K562 (cell line): ENCODE measurements around the gene TBXAS1. TPM values are rescaled to one million over a fixed set of nuclear protein-coding genes. Genes with fewer than 3 reads are reported as not detected.

ENCODE experiments used
- CBX8 ChIP-seq: fragments of 200-600 bp; sonication (generic); IDR thresholded peaks from 2 replicates; pipeline ENCODE4 v1.6.1; 2012; ENCODE audit warnings: borderline replicate concordance, mixed run types, low read depth, mild to moderate bottlenecking, moderate library complexity, mixed read lengths, low read length, control low read depth, inconsistent platforms; ENCODE audit not compliant: poor library complexity, severe bottlenecking; ENCODE audit errors: extremely low read depth
- EHMT2 ChIP-seq: fragments of 450-650 bp; IDR thresholded peaks from 2 replicates; pipeline ENCODE4 v1.6.1; 2018; ENCODE audit warnings: antibody characterized with exemption
- ELF1 ChIP-seq: fragments of 200-800 bp; sonication (Bioruptor generic); IDR thresholded peaks from 2 replicates; pipeline ENCODE4 v1.6.1; 2016; ENCODE audit warnings: missing genetic modification characterization, missing compliant biosample characterization
- FOXJ3 ChIP-seq: sonication (generic); formaldehyde crosslinking; IDR thresholded peaks from 2 replicates; pipeline ENCODE4 v1.4.0; 2020; ENCODE audit warnings: mild to moderate bottlenecking, missing genetic modification reagents
- FOXM1 ChIP-seq, 2 experiments: fragments of 450-650 bp in 1 of 2; sonication (generic) in 1 of 2; formaldehyde crosslinking in 1 of 2; IDR thresholded peaks; 2 replicates each; pipeline versions ENCODE4 v1.6.1 to v1.9.0; 2017 to 2022; ENCODE audit warnings: low read depth in 2 of 2, mild to moderate bottlenecking in 2 of 2, missing genetic modification reagents in 1 of 2, moderate library complexity in 1 of 2
- HDAC6 ChIP-seq: IDR thresholded peaks from 2 replicates; pipeline ENCODE4 v1.6.1; 2012; ENCODE audit warnings: low read depth, mild to moderate bottlenecking, control low read depth, inconsistent platforms, low read length, moderate library complexity
- HLTF ChIP-seq: fragments of 450-650 bp; IDR thresholded peaks from 2 replicates; pipeline ENCODE4 v1.6.1; 2016
- PHTF2 ChIP-seq: fragments of 250-450 bp; sonication (Bioruptor Pico); IDR thresholded peaks from 2 replicates; pipeline ENCODE4 v1.5.0; 2021; ENCODE audit warnings: mild to moderate bottlenecking
- PTTG1 ChIP-seq: fragments of 450-650 bp; IDR thresholded peaks from 2 replicates; pipeline ENCODE4 v1.6.1; 2016; ENCODE audit warnings: low read depth, mild to moderate bottlenecking, missing genetic modification characterization, missing compliant biosample characterization
- RB1 ChIP-seq: fragments of 450-650 bp; IDR thresholded peaks from 2 replicates; pipeline ENCODE4 v1.6.1; 2017; ENCODE audit warnings: low read depth, mild to moderate bottlenecking
- TBL1XR1 ChIP-seq, 2 experiments: IDR thresholded peaks; 2 replicates each; pipeline ENCODE4 v1.6.1; 2012; ENCODE audit warnings: improper control_type of control experiment in 2 of 2, low read length in 2 of 2, mild to moderate bottlenecking in 1 of 2
- TCF7L2 ChIP-seq: fragments of 150-350 bp; IDR thresholded peaks from 2 replicates; pipeline ENCODE4 v1.6.1; 2016; ENCODE audit warnings: low read depth, mild to moderate bottlenecking, low read length, moderate library complexity
- TGIF2 ChIP-seq: sonication (generic); formaldehyde crosslinking; IDR thresholded peaks from 2 replicates; pipeline ENCODE4 v1.8.1; 2022; ENCODE audit warnings: mild to moderate bottlenecking, missing genetic modification reagents, moderate library complexity
- XRCC5 ChIP-seq: fragments of 200-400 bp; formaldehyde crosslinking; IDR thresholded peaks from 2 replicates; pipeline ENCODE4 v1.6.1; 2017; ENCODE audit warnings: low read depth, mild to moderate bottlenecking, low read length
- ZBTB8A ChIP-seq: fragments of 450-650 bp; IDR thresholded peaks from 2 replicates; pipeline ENCODE4 v1.6.1; 2018; ENCODE audit warnings: mild to moderate bottlenecking, moderate library complexity; ENCODE audit not compliant: partially characterized antibody
- ZFP30 ChIP-seq: fragments of 250-450 bp; sonication (Bioruptor Pico); IDR thresholded peaks from 2 replicates; pipeline ENCODE4 v1.8.0; 2022; ENCODE audit warnings: moderate library complexity, mild to moderate bottlenecking, inconsistent platforms, borderline replicate concordance
- ZNF280B ChIP-seq: fragments of 250-450 bp; sonication (Bioruptor Pico); IDR thresholded peaks from 2 replicates; pipeline ENCODE4 v1.5.1; 2021; ENCODE audit warnings: mild to moderate bottlenecking
- ZNF584 ChIP-seq: fragments of 200-800 bp; sonication (Bioruptor generic); IDR thresholded peaks from 2 replicates; pipeline ENCODE4 v1.6.1; 2016; ENCODE audit warnings: low read depth, mild to moderate bottlenecking, missing genetic modification characterization, missing compliant biosample characterization
- ZNF668 ChIP-seq: fragments of 250-450 bp; sonication (Bioruptor Pico); IDR thresholded peaks from 2 replicates; pipeline ENCODE4 v1.8.0; 2022; ENCODE audit warnings: mild to moderate bottlenecking, inconsistent platforms
- polyA plus RNA-seq, 8 experiments: library from polyadenylated mRNA; depleted of rRNA in 4 of 8; stranded (reverse) in 5 of 8; unstranded in 3 of 8; fragments of >200 nt; fragmentation: Nextera tagmentation in 2 of 8; fragmentation: Illumina TruSeq in 1 of 8; extraction: Ambion mirVana in 2 of 8; extraction: Trizol in 1 of 8; gene quantifications; 2 replicates each; pipeline versions ENCODE4 v1.2.1 to v1.2.3, GENCODE V29; 2011 to 2014; ENCODE audit warnings: inconsistent platforms in 1 of 8, missing spikeins in 1 of 8
- total RNA-seq, 7 experiments: library from RNA; depleted of rRNA in 6 of 7; stranded (reverse); fragments of >200 nt in 6 of 7; fragmentation: Illumina TruSeq in 2 of 7; extraction: Trizol in 2 of 7; gene quantifications; 2 replicates each; pipeline versions ENCODE4 v1.2.1 to v1.2.3, GENCODE V29; 2011 to 2021; ENCODE audit warnings: low replicate concordance in 1 of 7
- TF ChIP-seq, protein P1 (sequence below): fragments of 150-350 bp; conservative IDR thresholded peaks from 2 replicates; pipeline ENCODE4 v1.6.1; 2014; ENCODE audit warnings: low read length
- TF ChIP-seq, protein P2 (sequence below): fragments of 250-450 bp; sonication (Bioruptor Pico); IDR thresholded peaks from 2 replicates; pipeline ENCODE4 v1.8.0; 2021; ENCODE audit warnings: mild to moderate bottlenecking, moderate library complexity
- TF ChIP-seq, protein P3 (sequence below): fragments of 450-650 bp; formaldehyde crosslinking; conservative IDR thresholded peaks from 2 replicates; pipeline ENCODE4 v1.4.0; 2022; ENCODE audit warnings: mild to moderate bottlenecking, missing genetic modification characterization

TBXAS1 gene
- total and polyA plus RNA-seq, 9 of the 15 experiments (the other 6 are each of a cell fraction or from before 2014, with no cell fraction given), result 1.1 to 8.3 (median 1.9) TPM

DNA sequence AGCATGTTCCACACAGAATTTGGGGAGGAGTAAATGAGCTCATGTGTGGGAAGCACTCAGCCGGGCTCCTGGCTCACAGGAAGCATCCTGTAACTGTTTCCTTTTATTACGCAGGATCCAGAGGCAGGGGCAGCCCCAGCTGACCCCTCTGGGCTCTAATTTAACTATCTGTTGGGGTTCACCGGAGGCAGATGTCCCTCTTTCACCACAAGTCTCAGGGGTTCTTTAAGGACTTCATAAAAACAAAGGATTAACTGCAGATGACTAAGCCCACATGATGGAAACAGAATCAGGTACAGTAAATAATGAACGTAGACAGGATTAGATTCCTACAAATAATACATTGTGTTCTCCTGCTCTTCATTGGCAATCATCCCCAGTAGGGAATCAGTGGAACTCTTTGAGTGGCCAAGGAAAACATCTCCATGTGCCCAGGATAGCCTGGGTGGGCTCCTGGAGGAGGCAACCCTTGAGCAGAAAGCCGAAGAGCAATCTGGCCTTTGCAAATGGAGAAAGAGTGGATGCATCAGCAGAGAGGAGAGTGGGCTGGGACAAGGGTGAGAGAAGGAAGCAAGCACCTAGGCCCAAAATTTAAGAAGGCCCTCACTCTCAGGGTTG is 24.6 kb downstream of the TBXAS1 start (continued):
- no peak for TF ChIP-seq ZNF668 (CRISPR knock-in tag)
- no peak for TF ChIP-seq HLTF
- TF ChIP-seq HDAC6, result no peak
- TF ChIP-seq PTTG1 (tag), result peak; percentile 80
- TF ChIP-seq, protein P1, sequence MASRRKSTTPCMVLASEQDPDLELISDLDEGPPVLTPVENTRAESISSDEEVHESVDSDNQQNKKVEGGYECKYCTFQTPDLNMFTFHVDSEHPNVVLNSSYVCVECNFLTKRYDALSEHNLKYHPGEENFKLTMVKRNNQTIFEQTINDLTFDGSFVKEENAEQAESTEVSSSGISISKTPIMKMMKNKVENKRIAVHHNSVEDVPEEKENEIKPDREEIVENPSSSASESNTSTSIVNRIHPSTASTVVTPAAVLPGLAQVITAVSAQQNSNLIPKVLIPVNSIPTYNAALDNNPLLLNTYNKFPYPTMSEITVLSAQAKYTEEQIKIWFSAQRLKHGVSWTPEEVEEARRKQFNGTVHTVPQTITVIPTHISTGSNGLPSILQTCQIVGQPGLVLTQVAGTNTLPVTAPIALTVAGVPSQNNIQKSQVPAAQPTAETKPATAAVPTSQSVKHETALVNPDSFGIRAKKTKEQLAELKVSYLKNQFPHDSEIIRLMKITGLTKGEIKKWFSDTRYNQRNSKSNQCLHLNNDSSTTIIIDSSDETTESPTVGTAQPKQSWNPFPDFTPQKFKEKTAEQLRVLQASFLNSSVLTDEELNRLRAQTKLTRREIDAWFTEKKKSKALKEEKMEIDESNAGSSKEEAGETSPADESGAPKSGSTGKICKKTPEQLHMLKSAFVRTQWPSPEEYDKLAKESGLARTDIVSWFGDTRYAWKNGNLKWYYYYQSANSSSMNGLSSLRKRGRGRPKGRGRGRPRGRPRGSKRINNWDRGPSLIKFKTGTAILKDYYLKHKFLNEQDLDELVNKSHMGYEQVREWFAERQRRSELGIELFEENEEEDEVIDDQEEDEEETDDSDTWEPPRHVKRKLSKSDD, result no peak
- no peak for TF ChIP-seq FOXM1 (IDR thresholded peaks at IDR 0.05; ENCODE audit: low read depth)
- no peak for TF ChIP-seq FOXM1 (CRISPR knock-in tag; IDR thresholded peaks at IDR 0.05; ENCODE audit: low read depth)
- no peak for TF ChIP-seq RB1
- TF ChIP-seq PHTF2, result no peak
- TF ChIP-seq ZBTB8A, result no peak
- TF ChIP-seq EHMT2, result 0 out of 2 replicates have a peak, but pooled peaks have one; percentile 8
- TF ChIP-seq FOXJ3 (CRISPR knock-in tag), result no peak
- no peak for TF ChIP-seq CBX8
- TF ChIP-seq ZFP30 (CRISPR knock-in tag), result no peak
- no peak for TF ChIP-seq ELF1
- TF ChIP-seq, protein P2, sequence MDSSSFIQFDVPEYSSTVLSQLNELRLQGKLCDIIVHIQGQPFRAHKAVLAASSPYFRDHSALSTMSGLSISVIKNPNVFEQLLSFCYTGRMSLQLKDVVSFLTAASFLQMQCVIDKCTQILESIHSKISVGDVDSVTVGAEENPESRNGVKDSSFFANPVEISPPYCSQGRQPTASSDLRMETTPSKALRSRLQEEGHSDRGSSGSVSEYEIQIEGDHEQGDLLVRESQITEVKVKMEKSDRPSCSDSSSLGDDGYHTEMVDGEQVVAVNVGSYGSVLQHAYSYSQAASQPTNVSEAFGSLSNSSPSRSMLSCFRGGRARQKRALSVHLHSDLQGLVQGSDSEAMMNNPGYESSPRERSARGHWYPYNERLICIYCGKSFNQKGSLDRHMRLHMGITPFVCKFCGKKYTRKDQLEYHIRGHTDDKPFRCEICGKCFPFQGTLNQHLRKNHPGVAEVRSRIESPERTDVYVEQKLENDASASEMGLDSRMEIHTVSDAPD, result no peak
- no peak for TF ChIP-seq XRCC5
- TF ChIP-seq, protein P3, sequence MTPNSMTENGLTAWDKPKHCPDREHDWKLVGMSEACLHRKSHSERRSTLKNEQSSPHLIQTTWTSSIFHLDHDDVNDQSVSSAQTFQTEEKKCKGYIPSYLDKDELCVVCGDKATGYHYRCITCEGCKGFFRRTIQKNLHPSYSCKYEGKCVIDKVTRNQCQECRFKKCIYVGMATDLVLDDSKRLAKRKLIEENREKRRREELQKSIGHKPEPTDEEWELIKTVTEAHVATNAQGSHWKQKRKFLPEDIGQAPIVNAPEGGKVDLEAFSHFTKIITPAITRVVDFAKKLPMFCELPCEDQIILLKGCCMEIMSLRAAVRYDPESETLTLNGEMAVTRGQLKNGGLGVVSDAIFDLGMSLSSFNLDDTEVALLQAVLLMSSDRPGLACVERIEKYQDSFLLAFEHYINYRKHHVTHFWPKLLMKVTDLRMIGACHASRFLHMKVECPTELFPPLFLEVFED (CRISPR knock-in tag), result 0 out of 2 replicates have a peak, but pooled peaks have one; percentile 43
- TF ChIP-seq ZNF584 (CRISPR knock-in tag), result peak; percentile 55; the same call in 1 of the 2 replicates
- no peak for TF ChIP-seq TBL1XR1 (IDR thresholded peaks at IDR 0.05; ENCODE audit: low read length in 2 of 2)
- TF ChIP-seq ZNF280B, result no peak
- no peak for TF ChIP-seq TCF7L2
- TF ChIP-seq TGIF2, result no peak
